GM21515 (cell line): ENCODE measurements around the gene TJAP1.
"Not testable (repeated sequence)": the region's sequence is repeated elsewhere in the genome, so short reads cannot be mapped to it uniquely, and the experiment has no call there.

Experiments used
- ATAC-seq: cut with Tn5 transposase; IDR thresholded peaks from one replicate; pipeline ENCODE4 v1.9.1; 2021; ENCODE audit not compliant: unreplicated experiment

Gene TJAP1

DNA sequence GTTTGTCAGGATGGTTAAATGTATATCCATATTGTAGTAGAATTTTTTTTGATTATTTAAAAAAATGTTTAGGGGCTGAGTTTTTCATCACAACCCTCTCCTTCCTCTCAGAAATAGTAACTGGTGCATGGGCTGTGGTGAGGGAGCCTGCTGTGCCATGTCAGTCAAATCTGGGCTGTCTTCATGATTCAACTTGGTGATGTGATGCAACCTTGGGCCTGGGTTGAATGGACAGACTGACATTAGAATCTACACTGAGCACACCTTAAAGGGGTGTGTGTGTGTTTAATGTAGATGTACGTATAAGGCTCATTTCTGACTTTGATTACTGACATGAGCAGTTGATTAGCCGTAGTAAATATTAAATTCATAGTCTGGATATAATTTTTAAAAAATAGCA, 3.7 kb downstream of the TJAP1 start:
- no peak for ATAC-seq

DNA sequence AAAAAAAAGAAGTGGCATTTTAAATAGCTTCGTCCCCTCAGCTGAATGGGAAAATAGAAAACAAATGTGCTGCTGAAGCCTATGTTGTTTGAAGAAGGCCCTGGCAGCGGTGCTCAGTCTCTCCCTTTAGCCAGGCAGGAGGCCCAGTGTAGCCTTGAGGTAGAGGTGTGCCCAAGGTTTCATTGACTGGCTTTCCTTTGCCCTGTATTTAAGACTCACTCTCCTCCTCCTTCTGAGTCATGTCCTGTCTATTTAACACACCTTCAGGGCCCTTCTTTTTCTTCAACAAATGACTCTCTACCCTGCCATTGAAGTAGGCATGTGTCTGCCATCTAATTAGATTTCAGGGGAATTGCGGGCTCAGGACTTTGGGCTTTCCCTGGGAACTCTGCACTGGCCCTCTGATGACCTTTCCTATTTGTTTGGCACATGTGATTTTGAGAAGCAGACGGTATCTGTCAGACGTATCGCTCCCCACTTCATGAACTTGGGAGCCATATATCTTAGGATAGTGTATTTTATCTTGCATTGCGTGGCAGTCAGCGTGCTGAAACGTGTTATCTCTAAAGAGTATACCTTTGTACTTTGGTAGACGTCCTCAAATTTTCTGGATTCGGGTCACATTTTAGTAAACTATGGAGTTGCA, 4.3 kb downstream of the TJAP1 start:
- no peak for ATAC-seq

DNA sequence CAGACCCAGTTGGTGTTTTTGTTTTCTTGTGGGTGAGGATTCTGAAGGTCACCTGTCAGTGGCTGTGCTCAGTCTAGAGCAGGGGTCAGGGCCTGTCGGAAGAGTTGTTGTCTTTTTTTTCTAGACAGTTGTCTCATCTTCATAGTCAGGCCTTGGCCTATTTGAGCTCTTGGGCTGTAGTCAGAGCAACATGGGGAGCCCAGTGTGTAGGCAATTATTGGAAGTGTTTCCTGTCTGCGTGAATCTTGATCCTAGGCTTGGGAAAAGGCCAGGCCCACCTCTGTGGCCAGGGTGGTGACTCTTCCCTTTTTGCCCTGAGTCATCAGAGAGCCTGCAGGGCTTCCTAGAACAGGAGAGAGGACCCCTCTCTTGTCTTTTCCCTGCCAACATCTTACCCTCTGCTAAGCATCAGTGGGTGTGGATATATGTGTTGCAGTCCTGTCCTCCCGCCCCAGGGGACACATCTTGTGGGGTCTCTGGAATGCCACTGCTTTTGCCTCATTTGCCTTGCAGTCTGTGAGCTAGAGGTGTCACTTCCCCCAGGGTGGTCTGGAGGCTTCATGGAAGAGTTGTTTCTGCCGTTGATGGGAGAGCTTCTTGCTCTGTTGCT, 11.4 kb downstream of the TJAP1 start:
- no peak for ATAC-seq

DNA sequence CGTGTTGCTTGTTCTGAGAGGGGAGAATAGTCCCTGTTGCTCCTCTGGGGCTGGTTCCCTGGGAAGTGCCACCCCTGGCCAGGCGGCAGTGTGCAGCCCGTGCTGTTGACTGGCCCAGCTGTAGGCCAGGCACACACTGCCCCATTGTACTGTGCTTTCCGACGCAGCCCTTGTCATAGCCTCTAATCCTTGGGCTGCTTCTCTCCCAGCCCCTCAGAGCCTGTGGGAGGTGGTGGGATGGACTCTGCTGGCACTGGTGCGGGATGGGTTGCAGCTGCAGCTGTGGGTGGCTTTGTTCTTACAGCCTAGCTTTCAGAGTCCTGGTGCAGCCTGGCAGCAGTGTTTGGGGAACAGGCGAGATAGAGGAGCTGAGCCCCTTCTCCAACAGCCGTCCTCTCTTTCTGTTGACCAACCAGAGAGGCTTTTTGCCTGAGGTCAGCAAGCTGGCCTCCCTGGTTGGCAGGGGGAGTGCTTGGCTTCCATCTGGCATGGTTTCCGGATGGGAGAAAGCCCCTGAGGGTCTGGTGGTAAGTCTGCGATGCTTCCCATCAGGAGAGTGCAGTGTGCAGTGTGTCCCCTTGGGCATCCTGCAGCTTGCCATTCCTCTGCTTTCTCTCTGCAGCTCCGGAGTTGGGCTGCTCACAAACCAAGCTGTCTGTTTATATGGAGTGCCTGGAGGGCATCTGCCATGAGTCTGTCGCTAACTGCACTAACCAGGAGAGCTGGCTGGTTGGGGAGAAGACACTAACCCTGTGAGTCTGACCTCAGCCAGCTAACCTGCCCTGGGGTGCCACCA, 12.1 kb downstream of the TJAP1 start:
- ATAC-seq: no peak

DNA sequence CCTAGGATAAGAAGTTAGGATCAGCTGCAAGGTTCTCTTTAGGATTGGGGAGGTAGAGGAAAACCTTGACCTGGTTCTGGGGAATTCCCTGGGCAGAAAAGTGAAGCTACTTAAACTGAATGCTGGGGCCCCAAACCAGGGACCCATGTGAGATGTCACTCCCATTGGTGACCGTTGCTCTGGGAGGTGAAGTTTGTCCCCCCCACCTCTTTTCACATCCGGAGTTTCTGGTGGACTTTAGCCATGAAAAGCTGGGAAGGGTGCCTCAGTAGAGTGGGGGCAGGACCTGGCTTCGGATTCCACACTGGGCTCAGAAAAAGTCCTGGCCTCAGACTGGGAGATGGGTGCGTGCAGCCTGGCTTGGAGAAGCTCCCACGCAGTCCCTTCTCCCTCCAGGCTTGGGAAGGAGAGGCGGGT, 13.2 kb downstream of the TJAP1 start:
- ATAC-seq: no peak

DNA sequence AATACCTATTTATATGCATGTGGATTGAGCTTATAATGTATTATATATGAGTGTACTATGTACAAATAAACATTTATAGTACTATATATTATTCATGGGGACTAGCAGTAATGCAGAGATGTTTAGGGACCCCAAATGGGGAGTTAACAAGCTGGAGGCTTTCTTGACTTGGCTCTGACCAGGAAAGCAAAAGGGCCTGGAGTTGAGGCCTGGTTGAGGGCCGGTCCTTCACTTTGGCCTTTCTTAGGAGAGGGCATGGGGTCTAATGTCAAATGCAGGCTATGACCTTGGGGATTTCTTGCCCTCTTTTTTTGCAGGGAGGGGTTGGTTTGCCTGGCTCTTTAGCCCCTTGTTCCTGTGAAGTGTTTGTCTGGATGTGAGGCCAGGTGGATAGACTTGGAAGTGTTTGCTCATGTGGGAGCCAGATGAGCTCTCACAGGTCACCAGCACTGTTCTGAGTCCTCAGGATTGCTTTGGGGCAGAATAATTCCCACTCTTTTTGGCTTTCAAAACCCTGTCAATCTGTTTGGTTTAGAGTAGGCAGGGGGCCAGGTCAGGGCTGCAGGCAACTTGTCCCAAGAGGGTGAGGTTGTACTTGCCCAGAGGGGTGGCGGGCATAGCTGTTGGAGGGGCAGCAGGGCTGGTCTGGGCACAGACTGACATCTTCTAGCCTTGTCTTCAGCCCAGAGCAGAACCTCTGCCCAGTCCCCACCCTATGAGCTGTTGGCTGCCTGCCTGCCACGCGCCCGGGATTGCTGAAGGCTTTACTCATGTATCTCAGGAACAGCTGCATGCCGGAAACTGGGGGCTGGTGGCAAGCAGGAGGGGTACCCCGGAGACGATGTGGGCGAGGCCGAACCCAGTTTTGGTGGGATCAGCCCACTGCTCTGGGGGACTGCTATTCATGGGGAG, 14.6 kb downstream of the TJAP1 start:
- ATAC-seq: no peak

DNA sequence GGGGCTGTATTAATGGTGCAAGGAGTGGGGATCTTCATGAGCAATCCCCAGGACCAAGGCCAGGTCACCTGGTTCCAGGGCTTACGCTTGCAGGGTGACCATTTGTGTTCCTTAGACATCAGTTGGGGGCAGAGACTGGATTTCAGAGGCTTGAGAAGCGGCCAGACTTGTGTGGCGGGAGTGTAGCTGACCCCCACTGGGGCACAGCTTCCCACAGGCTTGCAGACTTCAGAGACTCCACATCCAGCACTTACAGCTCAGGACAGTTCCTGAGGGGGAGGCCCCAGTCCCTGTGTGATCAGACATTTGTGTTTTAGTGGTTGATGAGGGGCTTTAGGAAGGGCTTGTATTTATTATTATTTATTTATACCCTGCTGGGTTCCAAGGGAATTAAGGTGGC, 15.3 kb downstream of the TJAP1 start:
- ATAC-seq: no peak

DNA sequence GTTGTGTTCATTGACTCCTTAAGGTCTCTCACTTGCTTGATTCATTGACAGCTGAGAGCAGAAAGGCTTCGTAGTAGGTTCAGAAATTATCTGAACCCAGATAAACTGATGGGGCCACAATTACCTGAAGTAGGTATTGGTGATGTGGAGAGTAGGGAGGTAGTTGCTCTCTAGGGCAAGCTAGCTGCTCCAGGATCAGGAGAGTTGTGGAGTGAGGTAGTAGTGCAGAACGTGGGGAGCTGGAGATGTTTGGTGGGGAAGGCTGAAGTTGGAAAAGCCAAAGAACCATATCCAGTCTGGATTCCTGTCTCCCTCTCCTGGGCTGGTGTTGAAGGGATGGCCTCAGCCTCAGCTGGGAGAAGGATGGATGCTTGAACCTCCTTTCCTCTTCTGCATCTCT, 15.9 kb downstream of the TJAP1 start:
- ATAC-seq: no peak

DNA sequence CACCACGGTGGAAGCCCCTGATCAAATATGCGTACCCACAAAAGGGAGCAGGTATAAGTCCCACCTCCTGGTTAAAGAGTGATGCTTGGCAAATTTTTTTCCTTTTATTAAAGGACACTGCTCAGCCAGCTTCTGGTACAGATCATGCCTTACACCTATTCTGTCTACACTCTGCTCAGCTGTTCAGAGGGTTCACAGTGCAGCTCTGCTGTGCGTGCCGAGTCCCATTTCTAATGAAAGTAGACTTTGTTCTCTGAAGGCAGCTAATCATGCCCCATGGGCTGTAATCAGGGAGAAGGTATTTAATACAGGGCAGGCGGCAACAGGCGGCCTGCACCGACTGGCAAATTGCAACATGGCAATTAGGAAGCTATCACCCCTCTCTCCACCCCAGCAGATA, 16.5 kb downstream of the TJAP1 start:
- no peak for ATAC-seq

DNA sequence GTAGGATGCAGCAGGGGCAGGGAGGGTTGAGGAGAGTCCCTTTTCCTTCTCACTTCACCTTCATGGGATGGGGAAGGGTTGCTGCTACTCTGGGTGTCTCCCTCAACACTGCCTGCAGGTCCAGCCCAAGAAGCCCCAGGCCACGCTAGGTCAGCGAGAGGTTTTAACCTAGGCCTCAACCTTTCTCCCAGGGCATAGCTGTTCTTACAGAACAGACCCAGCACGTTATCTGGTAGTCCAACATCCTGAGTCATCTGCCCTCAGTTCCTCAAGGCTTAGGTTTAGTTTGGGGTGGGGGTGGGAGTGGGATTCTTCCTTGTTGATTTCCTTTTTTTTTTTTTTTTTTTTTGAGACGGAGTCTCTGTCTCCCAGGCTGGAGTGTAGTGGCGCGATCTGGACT, 17.0 kb downstream of the TJAP1 start:
- no peak for ATAC-seq

DNA sequence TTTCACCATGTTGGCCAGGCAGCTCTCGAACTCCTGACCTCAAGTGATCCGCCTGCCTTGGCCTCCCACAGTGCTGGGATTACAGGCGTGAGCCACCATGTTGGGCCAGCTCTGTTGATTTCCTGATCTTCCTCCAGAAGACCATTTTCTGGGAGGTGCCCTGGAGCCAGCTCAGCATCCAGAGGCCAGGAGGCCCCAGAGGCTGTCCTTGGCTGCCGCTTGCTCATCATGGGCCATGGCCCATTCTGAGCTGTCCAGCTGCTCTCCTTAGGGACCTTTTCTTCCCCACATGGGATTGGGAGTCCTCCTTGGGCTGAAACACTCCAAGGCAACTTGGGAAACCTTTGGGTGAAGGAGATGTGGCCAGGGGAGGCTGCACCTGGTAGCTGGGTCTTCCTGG, 17.4 kb downstream of the TJAP1 start:
- ATAC-seq: no peak

DNA sequence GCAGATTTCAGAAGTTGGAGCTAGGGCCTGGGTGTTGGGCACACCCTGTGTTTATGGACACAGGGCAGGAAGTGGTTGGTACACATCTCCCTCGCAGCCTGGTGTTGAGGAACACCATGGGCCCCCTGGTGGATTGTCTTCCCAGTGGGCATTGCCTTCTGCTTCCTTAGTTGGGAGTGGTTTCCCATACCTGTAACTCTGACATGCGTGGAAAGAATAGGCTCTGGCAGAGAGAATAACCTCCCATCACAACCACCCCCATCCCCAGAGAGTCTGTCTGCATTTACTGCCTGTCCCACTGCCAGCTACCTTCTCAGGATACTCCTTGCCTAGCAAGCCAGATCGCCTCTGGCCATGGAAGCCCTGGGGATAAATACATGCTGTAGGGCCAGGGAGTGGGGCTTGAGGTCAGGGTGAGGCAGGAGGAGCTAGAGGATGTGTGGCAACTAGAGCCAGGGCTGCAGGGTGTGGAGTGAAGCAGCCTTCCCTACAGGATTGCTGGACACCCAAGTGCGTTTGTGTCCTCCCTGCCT, 18.1 kb downstream of the TJAP1 start:
- ATAC-seq: no peak

DNA sequence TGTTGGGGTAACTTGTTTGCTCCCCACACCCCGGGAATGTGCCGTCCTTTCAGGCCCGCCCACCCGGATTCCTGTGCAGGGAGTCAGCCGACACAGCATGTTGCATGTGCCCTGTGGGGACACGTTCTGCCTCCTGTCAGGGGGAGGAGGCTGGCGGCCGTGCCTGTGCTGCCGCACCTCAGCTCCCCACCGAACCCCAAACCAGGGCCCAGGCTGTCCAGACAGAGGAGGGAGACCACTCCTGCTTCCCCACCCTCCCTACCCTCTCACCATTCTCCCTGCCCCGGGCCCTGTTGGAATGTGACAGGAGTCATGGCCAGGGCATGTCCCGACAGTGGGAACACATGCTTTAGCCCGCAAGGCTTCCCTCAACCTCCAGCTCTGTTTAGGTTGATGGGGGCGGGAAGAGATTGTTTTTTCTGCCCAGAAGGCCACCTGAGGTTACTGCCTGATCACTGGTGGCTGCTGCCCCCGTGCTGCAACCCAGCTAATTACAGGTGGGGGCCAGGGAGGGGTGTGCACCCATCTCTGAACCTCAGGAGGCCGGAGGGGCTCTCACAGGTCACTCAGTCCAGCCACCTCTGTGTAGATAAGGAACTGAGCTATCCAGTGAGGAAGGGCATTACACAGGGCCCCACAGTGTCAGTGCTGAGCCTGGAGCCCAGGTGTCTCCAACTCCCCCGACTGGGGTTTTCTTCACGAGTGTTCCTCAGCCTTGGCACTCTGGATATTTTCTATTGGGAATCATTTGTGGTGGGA, 19.2 kb downstream of the TJAP1 start:
- ATAC-seq: no peak

DNA sequence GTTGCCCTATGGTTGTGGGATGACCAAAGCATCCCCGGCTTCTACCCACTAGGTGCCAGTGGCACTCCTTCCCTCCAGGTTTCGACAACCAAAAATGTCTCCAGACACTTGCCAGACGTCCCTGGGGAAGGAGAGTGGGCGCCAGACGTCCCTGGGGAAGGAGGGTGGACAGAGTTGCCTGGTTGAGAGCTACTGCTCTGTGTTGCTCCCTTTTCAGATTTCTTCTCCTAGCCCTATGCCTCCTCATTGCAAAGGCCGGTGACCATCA, 19.7 kb downstream of the TJAP1 start:
- no peak for ATAC-seq

DNA sequence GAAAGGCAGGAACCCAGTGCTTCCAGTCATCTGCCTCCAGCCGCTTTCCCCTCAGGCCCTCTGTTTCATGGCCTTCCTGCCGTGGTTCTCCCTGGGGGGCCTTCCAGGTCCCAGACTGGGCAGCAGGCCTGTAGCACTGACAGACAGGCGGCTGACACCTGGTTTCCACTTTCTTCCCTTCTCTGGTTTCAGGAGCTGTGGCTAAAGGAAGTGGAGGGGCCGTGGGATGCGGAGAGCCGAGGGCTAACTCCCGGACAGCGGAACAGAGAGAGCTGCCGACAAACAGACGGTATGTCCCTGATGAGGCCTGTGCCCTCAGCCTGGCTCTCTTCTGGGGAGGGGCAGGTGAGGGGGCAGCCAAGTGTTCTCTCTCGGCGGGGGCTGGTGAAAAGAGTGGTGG, 20.3 kb downstream of the TJAP1 start:
- no peak for ATAC-seq

DNA sequence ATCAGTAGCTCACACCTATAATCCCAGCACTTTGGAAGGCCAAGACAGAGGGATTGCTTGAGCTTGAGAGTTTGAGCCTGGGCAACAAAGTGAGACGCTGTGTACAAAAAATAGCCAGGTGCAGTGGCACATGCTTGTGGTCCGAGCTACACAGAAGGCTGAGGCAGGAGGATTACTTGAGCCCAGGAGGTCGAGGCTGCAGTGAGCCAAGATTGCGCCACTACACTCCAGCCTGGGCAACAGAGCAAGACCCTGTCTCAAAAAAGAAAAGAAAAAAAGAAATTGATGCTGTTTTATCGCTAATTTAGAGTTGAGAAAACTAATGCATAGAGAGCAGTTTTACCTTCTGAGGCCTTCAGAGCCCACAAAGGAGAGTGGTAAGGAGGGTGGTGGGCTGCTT, 20.9 kb downstream of the TJAP1 start:
- ATAC-seq: not testable (repeated sequence)

DNA sequence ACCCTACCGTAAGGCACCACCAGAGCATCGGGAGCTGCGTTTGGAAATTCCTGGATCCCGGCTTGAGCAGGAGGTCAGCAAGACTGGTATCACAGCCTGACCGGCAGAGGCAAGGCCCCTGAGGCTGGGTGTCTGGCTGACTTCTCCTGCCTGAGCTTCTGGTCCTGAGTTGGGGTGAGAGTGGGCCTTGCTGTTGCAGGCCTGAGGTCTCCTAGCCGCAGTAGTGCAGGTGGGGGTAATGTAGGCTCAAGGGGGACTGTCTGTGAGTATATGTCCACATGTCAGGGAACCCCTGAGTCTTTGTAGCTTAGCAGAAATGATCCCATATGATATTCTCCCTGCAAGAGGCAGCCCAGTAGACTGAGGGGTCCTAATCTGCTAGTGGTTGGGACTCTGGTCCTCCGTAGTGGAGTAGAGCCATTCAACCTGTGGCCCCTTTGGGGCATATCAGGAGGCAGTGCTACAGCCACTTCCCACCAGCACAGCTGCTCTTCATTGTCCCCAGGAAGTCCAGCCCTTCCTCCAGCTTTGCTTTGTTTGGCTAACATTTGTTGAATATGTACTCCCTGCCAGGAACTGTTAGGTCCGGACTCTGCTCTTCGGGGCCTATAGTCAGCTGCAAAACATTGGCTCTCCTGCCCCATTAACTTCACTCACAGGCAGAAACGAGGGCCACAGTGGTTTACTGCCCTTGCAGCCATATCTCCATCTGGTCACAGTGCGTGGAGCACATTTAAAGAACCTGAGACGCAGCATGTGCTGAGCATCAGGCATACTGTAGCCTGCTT, 21.9 kb downstream of the TJAP1 start:
- ATAC-seq: no peak

DNA sequence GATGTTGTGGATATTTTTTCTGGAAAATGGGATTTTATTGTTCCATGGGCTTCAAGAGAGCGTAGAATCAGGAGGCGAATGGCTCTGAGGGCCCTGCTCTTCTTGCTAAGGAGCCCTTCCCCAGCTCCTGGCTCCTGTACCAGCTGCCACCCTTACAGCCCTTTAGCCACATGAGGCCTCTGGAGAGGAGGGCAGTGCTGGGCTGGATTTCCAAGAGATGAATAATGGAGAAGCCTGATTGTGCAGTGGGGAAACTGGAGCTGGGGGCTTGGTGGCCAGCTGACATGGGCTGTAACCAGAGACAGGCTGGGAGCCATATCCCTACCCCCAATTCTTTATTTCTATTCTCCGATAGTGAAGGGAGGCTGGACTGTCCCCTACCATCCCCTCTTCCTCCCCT, 23.6 kb downstream of the TJAP1 start:
- ATAC-seq: no peak

DNA sequence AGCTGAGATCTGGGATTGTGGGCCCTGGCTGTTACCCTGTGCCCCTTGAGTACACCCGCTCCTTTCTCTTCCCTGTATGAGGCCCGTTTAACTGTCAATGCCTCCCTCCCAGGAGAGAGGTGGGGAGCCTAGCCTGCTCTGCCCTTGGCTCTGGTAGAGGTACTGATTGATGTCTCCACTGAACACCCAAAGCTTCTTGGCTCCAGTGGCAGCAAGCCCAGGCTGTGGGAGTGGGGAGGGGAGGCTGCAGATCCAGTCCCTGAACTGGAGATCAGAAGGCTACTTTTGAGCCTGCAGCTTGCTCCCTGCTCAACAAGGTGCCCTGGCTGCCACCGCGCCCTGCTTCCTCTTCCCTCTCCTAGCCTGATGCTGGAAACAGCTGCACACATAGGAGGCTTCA, 25.3 kb downstream of the TJAP1 start:
- ATAC-seq: no peak

DNA sequence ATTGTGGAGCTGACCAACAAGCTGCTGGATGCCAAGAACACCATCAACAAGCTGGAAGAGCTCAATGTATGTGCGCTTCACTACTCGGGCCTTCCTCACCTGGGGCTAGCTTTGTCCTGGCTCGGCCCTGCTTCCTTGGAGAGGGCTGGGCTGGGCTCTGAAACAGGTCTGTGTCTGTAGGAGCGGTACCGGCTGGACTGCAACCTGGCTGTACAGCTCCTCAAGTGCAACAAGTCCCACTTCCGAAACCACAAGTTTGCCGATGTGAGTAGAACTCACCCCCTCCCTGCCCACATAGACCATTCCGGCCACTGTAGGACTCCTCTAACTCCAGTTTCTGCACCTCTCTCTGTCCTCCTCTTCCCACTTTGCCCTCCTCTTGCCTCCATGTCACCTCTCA, 26.1 kb downstream of the TJAP1 start:
- no peak for ATAC-seq
